Activated effector memory CD4-positive, alpha-beta T cell treated with Interleukin-2 at 50 U/mL for 16 hours (primary cell): Measurements from ENCODE around the gene DAP3.
"Not testable (repeated sequence)": the region's sequence is repeated elsewhere in the genome, so short reads cannot be mapped to it uniquely, and the experiment has no call there.

Source experiments
- DNase-seq: peaks from one replicate; pipeline ENCODE4 v3.0.0-alpha.2; 2020

The DAP3 gene

DNA sequence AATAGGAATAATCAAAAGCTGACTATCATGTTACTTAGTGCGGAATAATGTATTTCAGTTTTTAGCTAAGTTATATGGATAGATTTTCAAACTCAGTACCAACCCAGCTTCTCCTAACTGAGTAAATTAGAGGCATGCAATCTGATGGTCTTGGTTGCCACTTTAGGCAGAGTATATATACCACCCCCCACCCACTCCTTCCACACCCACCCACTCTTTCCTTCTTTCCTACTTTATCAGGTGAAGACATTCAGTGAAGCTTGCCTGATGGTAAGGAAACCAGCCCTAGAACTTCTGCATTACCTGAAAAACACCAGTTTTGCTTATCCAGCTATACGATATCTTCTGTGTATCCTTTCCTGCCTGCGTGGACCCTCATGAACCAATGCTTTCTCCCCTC, 36.3 kb downstream of the DAP3 start:
- DNase-seq = no peak

DNA sequence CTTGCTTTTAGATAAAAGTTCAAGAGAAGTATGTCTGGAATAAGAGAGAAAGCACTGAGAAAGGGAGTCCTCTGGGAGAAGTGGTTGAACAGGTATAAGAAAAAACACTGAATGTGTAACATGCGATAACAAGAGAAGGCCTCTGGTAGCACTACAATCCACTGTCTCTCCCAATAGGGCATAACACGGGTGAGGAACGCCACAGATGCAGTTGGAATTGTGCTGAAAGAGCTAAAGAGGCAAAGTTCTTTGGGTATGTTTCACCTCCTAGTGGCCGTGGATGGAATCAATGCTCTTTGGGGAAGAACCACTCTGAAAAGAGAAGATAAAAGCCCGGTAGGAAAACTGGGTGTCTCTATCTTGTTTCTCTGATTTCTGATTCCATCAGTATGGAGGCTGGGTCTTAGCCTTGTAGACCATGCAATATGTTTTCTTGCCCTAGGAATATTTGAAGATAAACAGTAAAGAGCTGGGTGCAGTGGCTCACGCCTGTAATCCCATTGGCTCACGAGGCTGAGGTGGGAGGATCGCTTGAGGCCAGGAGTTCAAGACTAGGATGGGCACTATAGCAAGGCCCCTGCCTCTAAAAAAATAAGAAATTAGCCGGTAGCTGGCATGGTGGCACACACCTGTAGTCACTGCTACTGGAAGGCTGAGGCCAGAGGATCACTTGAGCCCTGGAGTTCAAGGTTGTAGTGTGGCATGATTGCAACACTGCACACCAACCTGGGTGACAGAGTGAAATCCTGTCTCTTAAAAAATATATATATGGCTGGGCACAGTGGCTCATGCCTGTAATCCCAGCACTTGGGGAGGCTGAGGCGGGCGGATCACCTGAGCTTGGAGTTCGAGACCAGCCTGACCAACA, 40.4 kb downstream of the DAP3 start:
- no peak for DNase-seq

DNA sequence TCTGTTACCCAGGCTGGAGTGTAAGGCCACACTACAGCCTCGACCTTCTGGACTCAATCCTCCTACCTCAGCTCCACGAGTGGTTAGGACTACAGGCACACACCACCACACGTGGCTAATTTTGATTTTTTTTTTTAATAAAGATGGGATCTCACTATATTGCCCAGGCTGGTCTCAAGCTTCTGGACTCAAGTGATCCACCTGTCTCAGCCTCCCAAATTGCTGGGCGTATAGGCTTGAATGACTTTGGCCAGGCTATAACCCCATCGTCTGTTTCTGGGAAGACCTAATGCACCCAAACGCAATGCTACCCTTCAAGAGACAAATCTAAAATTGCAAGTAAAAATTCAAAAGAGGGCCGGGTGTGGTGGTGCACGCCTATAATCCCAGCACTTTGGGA, 52.1 kb downstream of the DAP3 start:
- no peak for DNase-seq

DNA sequence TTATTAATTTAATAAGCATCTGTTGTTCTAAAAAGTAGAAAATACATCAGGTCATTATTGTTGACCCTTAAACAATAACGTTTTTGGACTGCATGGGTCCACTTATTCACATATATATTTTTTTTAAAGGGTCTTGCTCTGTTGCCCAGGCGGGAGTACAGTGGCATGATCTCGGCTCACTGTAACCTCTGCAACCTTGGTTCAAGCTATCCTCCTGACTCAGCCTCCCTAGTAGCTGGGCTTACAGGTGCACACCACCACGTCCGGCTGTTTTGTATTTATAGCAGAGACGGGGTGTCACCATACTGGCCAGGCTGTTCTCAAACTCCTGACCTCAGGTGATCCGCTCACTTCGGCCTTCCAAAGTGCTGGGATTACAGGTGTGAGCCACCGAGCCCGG, 53.0 kb downstream of the DAP3 start:
- no peak for DNase-seq

DNA sequence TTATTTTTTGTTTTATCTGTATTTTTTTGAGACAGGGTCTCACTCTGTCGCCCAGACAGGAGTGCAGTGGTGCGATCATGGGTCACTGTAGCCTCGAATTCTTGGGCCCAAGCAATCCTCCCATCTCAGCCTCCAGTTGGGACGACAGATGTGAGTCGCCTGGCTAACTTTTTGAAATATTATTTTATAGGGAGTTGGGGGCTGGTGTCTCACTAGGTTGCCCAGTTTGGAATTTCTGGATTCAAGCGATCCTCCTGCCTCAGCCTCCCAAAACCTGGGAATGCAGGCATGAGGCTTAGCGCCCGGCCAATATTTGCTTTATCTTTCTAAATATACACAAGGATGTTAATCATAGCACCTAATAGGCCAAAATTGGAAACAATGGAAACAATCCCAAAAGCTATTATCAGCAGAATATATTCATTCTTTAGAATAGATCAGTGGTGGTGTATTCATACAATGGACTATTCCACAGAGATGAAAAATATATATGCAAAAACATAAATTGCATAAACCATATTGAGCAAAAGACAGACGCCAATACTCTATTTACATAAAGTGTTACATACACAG, 55.9 kb downstream of the DAP3 start:
- DNase-seq = no peak

DNA sequence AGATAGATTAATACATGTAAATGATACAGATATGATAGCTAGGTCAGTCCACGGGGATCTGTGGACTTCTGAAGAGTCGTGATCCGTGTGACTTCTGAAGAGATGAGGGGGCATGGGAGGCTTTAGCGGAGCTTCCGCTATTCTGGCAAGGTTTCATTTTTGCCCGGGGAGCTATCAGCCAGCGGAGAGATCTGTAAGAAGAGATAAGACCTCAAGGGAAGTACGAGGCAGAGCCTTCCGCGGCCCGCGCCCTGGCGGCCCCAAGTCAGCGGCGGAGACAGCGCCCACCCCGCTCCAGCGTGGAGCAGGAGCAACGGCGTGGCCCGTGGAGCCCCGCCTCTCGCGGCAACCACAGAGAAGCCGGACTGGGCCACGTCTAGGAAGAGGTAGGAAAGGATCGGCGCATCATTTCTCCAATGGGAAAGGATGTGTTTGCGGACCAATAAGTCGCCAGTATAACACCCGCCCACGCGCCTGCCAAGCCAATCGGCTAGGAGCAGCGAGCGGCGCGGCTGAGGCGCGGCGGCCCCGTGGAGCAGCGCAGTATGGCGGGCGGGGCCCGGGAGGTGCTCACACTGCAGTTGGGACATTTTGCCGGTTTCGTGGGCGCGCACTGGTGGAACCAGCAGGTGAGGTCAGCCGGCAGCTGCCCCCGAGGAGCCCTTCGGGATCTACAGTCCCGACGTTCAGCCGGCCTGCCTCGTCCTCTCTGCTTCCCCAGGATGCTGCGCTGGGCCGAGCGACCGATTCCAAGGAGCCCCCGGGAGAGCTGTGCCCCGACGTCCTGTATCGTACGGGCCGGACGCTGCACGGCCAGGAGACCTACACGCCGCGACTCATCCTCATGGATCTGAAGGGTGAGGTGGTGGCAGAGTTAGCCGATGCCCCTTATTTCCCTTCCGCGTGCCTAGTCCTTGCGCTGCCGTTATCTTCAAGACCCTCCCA, 56.7 kb downstream of the DAP3 start:
- DNase-seq = peak; percentile 83

DNA sequence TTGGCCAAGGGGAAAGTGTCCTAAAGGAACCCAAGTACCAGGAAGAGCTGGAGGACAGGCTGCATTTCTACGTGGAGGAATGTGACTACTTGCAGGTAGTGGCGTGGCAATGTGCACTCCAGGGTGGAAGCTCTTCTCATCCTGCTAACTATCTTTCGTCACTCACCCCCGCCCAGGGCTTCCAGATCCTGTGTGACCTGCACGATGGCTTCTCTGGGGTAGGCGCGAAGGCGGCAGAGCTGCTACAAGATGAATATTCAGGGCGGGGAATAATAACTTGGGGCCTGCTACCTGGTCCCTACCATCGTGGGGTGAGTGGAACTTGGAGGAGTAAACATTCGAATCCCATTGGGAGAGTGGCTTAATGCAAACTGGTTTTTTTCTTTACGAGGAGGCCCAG, 58.7 kb downstream of the DAP3 start:
- DNase-seq = not testable (repeated sequence)

DNA sequence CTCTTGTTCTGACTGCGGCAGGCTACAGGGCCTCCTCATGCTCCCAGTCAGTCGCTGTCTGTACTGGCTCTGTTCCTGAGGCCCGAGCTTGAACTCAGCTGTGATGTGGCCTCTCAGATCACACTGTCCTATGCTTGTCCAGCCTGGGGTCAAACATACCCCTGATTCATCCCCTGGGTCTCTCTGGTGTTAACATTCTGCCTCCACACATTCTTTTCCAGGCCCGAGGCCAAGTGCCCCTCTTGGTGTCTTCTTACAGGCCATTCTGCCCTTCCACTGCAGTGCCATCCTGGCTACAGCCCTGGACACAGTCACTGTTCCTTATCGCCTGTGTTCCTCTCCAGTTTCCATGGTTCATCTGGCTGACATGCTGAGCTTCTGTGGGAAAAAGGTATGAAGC, 59.2 kb downstream of the DAP3 start:
- DNase-seq = not testable (repeated sequence)

DNA sequence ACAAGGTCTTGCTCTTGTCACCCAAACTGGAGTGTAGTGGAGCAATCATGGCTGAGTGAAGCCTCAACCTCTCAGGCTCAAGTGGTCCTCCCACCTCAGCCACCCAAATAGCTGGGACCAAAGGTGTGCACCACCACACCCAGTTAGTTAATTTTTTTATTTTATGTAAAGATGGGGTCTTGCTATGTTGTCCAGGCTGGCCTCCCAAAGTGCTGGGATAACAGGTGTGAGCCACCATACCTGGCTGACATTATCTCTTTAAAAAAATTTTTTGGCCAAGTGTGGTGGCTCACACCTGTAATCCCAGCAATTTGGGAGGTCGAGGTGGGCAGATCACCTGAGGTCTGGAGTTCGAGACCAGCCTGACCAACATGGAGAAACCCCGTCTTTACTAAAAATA, 70.1 kb downstream of the DAP3 start:
- not testable (repeated sequence) for DNase-seq

DNA sequence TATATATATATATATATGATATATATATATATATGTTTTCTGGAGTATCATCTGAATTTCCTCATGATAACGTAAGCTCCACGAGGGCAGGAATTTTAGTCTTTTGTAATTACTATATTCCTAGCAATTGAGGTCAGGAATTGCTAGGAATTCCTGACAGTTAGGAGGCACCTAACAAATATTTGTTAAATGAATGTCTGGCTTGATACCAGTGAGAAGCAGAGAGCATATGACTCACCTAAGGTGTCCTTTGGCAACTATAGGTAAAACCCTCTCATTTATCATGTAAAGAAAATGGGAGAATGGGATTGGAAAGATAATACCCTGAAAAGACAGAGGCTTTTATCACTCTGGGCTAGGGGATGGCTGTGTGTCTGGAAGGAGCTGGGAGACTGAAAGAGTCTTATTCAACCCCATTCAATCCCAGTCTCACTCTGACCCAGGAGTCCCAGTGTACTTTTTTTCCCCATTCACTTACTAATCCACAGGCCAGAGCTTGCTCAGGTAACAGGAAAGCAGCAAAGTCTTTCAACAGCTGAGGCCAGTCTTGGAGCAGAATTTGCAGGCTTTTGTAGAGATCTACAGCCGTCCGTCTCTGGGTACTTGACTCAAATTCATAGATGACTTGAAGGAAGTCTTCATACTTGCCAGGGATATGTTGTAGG, 71.2 kb downstream of the DAP3 start:
- DNase-seq = no peak

DNA sequence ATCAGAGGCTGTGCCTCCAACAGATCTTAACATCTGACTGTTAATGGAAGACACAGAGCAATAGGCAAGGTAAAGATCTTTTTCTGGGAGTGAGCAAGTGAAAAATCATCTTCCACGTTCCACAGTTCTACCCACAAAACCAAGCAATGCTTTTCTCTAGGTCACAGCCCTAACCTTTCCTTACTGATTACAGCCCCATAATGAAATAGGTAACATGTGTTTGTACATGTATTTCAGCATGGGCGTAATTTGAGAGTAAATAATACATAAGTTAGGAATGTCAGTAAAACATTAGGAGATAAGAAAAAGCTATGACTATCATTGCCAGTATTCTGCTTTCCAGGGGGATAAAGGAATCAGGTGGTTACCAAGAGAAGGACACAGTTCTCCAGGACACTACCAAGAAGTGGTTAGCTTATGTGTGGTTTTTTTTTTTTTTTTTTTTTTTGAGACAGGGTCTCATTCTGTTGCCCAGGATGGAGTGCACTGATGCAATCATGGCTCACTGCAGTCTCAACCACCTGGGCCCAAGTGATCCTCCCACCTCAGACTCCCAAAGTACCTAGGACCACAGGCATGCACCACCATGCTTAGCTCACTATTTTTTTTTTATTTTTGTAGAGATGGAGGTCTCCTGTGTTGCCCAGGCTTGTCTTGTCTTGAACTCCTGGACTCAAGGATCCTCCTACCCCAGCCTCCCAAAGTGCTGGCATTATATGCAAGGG, 72.0 kb downstream of the DAP3 start:
- DNase-seq = no peak

DNA sequence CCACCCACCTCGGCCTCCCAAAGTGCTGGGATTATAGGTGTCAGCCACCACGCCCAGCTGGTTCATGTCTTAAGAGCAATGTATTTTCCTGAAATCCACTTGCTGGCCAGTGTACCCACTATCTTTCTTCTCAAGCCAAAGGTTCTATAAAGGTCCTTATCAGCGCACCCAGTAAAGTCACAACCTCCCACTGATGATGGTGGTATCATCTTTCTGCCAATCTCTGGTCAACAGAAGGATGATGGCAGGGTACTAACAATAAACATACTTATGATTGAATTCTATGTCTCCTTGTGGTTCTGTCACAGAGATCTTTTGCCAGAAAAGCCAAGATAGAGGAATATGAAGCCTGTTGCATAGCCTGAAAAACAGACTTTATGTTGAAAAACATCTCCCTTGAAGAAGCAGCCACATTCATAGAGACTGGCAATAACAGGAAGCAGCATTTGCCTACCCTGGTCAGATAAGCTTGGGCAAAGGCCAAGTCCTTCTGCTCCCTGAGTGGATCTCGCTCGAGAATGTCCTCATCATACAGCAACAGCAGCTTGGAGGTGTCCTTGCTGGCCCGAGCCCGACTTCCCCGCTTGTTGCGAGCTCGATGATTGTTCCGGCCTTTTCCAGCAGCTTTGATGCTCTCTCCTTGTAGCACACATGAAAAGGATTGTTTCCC, 73.0 kb downstream of the DAP3 start:
- no peak for DNase-seq

DNA sequence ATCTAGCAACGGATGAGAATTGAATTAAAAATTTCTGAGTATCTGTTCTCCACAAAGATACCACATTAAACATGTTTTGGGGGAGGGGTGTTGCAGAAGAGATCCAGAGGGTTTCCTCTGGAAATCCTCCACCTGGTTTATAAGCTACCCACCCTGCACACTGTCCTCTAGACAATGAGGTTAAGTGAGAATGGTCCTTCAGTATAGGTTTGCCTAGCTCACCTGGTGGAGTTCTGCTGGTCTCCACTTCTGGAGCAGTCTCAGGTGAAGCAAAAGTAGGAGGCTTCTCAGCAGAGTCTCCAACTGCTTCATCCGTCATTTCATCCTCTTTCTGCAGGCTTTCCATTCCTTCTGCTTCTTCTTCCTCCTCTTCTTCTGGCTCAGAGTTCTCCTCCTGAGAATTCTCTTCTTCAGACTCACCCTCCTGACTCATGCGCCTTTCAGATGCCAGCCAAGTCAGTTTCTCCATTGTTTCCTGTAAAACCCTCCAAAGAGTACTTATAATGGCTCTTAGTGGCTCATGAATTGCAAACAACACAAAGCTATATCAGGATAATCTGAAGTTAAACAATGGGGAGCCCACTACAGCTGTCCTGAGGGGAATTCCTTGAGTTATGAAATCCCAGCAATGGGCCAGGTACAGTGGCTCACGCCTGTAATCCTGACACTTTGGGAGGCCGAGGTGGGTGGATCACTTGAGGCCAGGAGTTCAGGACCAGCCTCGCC, 74.4 kb downstream of the DAP3 start:
- not testable (repeated sequence) for DNase-seq

DNA sequence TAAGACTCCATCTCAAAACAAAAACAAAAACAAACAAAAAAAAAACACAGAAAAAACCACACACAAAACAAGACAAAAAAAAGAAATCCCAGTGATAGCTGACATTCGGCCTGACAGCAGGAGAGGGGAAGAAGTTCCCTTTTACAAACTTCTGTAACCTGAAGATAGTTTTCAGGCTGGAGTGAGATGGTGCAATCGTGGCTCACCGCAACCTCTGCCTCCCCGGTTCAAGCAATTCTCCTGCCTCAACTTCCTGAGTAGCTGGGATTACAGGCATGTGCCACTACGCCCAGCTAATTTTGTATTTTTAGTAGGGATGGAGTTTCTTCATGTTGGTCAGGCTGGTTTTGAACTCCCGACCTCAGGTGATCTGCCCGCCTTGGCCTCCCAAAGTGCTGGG, 75.1 kb downstream of the DAP3 start:
- not testable (repeated sequence) for DNase-seq

DNA sequence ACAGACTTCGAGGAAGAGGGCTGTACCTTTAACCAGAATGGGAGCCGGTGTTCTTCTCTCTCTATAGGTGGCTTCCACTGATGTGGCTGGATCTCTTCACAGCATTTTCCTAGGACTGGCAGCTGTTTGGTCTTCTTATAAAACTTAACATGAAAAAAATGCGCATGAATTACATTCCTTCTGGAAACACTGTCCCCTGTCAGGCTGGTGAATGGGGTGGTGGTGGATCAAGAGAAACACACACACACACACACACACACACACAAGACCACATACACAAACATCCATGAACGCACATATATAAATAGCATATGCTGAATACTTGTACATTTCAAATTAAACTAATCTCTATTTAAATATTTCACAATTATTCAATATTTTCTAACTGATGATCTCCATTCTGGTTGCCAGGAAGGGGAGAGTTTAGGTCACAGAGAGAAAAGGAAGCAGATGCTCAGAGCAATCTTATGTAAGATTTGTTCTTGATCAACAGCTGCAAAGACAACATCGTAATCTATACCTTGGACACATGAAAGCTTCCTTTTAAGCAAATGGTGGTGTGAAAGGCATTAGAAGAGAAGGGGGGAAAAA, 78.6 kb downstream of the DAP3 start:
- DNase-seq = not testable (repeated sequence)

DNA sequence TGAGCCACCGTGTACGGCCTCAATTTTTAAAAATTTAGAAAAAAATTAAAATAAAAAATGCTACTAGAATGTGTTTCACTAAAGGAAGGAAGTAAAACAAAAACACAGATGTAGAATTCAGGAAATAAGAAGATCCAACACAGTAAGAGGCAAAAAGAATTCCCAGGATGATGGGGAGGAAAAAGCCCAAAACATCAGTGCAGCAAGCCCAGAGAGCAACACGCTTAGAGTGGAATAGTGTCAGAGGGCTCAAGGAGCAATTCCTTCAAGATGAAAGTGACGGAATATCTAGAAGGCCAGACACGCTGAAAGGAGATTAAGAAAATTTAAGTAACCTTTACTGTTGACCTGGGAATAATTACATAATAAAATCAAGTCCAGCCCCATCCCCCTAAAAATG, 80.4 kb downstream of the DAP3 start:
- no peak for DNase-seq

DNA sequence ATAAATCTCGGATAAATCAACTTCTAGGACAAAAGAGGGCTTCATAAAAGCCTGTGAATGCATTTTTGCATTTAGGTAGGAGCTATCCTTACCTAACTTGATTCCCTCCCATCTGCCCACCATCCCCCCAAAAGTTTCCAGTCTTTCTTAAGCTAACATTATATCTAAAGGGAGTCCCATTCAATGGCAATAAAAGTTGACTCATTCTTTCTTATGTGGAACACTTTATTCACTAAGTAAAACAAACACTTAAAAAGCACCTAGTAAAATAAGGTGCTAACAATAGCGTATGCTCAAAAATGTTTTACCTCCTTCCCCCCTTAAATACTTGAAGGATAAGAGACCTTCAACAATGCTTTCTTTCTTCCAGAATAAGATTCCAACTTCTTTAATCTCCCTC, 84.3 kb downstream of the DAP3 start:
- no peak for DNase-seq

DNA sequence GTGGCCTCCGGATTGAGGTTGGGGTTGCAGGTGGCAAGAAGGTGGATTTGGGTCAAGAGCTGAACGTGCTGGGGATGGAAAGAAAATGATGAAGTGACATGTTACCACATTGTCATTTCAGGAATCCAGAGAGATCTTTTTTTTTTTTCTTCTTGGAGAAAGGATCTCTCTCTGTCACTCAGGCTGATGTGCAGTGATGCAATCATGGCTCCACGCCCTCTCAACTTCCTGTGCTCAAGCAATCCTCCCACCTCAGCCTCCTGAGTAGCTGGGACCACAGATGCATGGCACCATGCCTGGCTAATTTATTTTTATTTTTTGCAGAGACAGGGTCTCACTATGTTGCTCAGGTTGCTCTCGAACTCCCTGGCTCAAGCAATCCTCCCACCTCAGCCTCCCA, 87.5 kb downstream of the DAP3 start:
- no peak for DNase-seq

DNA sequence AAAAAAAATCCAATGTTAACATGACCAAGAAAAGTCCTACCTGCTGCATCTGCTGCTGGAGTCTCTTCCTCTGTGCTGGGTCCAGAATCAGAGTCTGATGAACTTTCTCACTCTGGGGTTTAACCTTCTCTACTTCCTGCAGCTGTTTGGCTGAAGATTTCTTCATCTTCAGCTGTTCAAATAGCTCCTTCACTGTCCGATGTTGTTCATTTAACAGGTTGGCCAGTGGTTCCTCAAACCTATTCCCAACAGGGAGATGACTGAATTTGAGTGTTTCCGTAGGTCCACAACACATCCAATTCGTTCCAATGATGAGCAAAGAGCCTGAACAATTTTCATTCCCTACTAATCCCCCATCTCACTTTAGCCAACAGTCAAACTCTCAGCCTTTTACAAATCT, 88.7 kb downstream of the DAP3 start:
- no peak for DNase-seq
